WTC11 (cell line): ENCODE measurements around the gene DBI. TPM values are rescaled to one million over a fixed set of nuclear protein-coding genes. Genes with fewer than 3 reads are reported as not detected.

Experiments
- AR ChIP-seq: fragments of 250-450 bp; sonication (Bioruptor Pico); IDR thresholded peaks from 2 replicates; pipeline ENCODE4 v1.9.0; 2021; ENCODE audit warnings: mild to moderate bottlenecking
- ATF1 ChIP-seq: sonication (generic); formaldehyde crosslinking; IDR thresholded peaks from 2 replicates; pipeline ENCODE4 v1.8.1; 2023; ENCODE audit warnings: mild to moderate bottlenecking, moderate library complexity, missing genetic modification reagents
- ATF6 ChIP-seq: sonication (generic); formaldehyde crosslinking; IDR thresholded peaks from 2 replicates; pipeline ENCODE4 v1.8.1; 2023; ENCODE audit warnings: mild to moderate bottlenecking, missing genetic modification reagents
- ETV6 ChIP-seq: sonication (generic); formaldehyde crosslinking; IDR thresholded peaks from 2 replicates; pipeline ENCODE4 v1.8.1; 2022; ENCODE audit warnings: mild to moderate bottlenecking, missing genetic modification reagents
- FOXK1 ChIP-seq: sonication (generic); formaldehyde crosslinking; IDR thresholded peaks from 2 replicates; pipeline ENCODE4 v1.8.0; 2022; ENCODE audit warnings: mild to moderate bottlenecking, moderate library complexity, missing genetic modification reagents
- NFE2L1 ChIP-seq: sonication (generic); formaldehyde crosslinking; IDR thresholded peaks from 2 replicates; pipeline ENCODE4 v1.8.1; 2023; ENCODE audit warnings: missing genetic modification reagents
- OVOL2 ChIP-seq: fragments of 250-450 bp; sonication (Bioruptor Pico); IDR thresholded peaks from 2 replicates; pipeline ENCODE4 v1.9.0; 2021; ENCODE audit warnings: mild to moderate bottlenecking, borderline replicate concordance
- RELA ChIP-seq: sonication (generic); formaldehyde crosslinking; IDR thresholded peaks from 2 replicates; pipeline ENCODE4 v1.8.1; 2022; ENCODE audit warnings: missing genetic modification reagents, mild to moderate bottlenecking, borderline replicate concordance
- RORB ChIP-seq: fragments of 250-450 bp; sonication (Bioruptor Pico); IDR thresholded peaks from 2 replicates; pipeline ENCODE4 v1.9.0; 2021; ENCODE audit warnings: mild to moderate bottlenecking
- TEAD1 ChIP-seq: sonication (generic); formaldehyde crosslinking; IDR thresholded peaks from 2 replicates; pipeline ENCODE4 v1.8.0; 2022; ENCODE audit warnings: mild to moderate bottlenecking, missing genetic modification reagents
- USF2 ChIP-seq: sonication (generic); formaldehyde crosslinking; IDR thresholded peaks from 2 replicates; pipeline ENCODE4 v1.8.1; 2023; ENCODE audit warnings: mild to moderate bottlenecking, missing genetic modification reagents, moderate library complexity
- ZBTB21 ChIP-seq: sonication (generic); formaldehyde crosslinking; IDR thresholded peaks from 2 replicates; pipeline ENCODE4 v1.8.1; 2023; ENCODE audit warnings: mild to moderate bottlenecking, missing genetic modification reagents, borderline replicate concordance
- ZBTB43 ChIP-seq: sonication (generic); formaldehyde crosslinking; IDR thresholded peaks from 2 replicates; pipeline ENCODE4 v1.8.1; 2023; ENCODE audit warnings: mild to moderate bottlenecking, missing genetic modification reagents
- ZNF263 ChIP-seq: sonication (generic); formaldehyde crosslinking; IDR thresholded peaks from 2 replicates; pipeline ENCODE4 v1.8.1; 2022; ENCODE audit warnings: low read depth, mild to moderate bottlenecking, moderate library complexity, missing genetic modification reagents
- ZNF281 ChIP-seq: sonication (generic); formaldehyde crosslinking; IDR thresholded peaks from 2 replicates; pipeline ENCODE4 v1.8.0; 2023; ENCODE audit warnings: mild to moderate bottlenecking, missing genetic modification reagents
- ZNF512 ChIP-seq: sonication (generic); formaldehyde crosslinking; IDR thresholded peaks from 2 replicates; pipeline ENCODE4 v1.8.1; 2022; ENCODE audit warnings: missing genetic modification reagents, borderline replicate concordance
- ZNF532 ChIP-seq: fragments of 250-450 bp; sonication (Bioruptor Pico); IDR thresholded peaks from 2 replicates; pipeline ENCODE4 v1.9.0; 2021; ENCODE audit warnings: mild to moderate bottlenecking, borderline replicate concordance
- total RNA-seq: library from RNA; stranded (reverse); gene quantifications from 3 replicates; pipeline ENCODE4 v1.2.3, GENCODE V29; 2021

DBI gene
- total RNA-seq, 1 experiment from 2014 or later = 158 TPM

GRCh38 chr2:119366649-119367471, at the start of gene DBI, which contains the start of gene C2orf76 (continued):
- no peak for TF ChIP-seq AR (CRISPR knock-in tag)
- peak; percentile 20; the same call in 1 of the 2 replicates for TF ChIP-seq RELA (CRISPR knock-in tag)
- 0 out of 2 replicates have a peak, but pooled peaks have one; percentile 11 for TF ChIP-seq NFE2L1 (CRISPR knock-in tag)
- 0 out of 2 replicates have a peak, but pooled peaks have one; percentile 0 for TF ChIP-seq ZNF281 (CRISPR knock-in tag)
- peak; percentile 62 for TF ChIP-seq ETV6 (CRISPR knock-in tag)
- TF ChIP-seq RORB = no peak
- TF ChIP-seq OVOL2 (CRISPR knock-in tag) = no peak
- TF ChIP-seq ZNF263 (CRISPR knock-in tag) = no peak
- peak; percentile 92 for TF ChIP-seq FOXK1
- TF ChIP-seq ATF6 (CRISPR knock-in tag) = no peak
- peak; percentile 23; the same call in 1 of the 2 replicates for TF ChIP-seq ZBTB43 (CRISPR knock-in tag)
- TF ChIP-seq TEAD1 (CRISPR knock-in tag) = peak; percentile 69; the same call in 1 of the 2 replicates
- peak; percentile 92 for TF ChIP-seq USF2 (CRISPR knock-in tag)
- TF ChIP-seq ZNF512 (CRISPR knock-in tag) = no peak
- TF ChIP-seq ATF1 (CRISPR knock-in tag) = no peak
- TF ChIP-seq ZNF532 (CRISPR knock-in tag) = no peak
- TF ChIP-seq ZBTB21 (CRISPR knock-in tag) = no peak; the same call in 1 of the 2 replicates
